ENCODE data around the gene CD300LD.

CD300LD gene

DNA sequence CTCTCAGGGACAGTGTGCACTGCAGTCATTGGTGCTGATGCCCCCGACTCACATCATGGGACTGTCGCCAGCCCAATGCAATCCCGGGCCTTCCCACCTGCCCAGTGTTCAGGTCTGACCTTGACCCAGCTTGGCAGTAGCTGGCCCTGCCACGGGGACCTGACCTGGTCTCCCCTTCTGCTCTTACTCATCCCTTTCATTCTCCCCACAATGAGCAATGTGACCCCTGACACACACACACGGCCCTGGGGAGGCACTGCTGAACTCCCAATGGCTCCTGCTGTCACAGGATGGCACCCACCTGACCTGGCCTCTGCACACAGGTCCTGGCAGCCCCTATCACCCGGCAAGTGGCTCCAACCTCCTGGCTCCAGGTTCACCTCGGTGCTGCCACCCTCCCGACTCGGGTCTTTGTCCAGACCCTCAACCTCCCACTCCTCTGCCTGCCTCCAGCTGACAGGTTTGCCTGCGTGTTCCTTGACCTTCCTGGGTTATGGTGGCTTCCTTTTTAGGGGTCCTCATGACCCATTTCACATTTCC lies 52.7 kb downstream of the CD300LD start:
- DNase-seq (ENCODE audit: insufficient read length, low spot score) (no peak), FAIRE-seq (no peak)
- no peak for TF ChIP-seq POLR2A (IDR thresholded peaks at IDR 0.05; ENCODE audit: low read depth, low read length)

DNA sequence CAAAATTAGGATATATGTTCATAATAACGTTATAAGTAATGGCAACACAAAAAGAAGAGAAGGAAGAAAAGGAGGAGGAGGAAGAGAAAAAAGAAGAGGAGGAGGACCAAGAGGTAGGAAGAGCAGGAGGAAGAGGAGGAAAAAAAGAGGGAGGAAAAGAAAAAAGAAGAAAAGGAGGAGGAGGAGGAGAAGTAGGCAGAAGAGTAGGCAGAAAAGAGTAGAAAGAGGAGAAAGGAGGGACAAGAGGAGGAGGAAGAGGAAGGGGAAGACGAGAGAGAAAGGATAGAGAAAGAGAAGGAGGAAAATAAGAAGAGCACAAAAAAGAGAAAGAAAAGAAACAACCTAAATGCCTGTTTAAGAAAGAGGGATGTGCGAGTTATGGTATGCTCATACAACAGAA lies 55.2 kb downstream of the CD300LD start:
- no peak for DNase-seq (ENCODE audit: insufficient read length, low spot score)
- TF ChIP-seq POLR2A (IDR thresholded peaks at IDR 0.05; ENCODE audit: low read depth, low read length): no peak
- FAIRE-seq: no peak

DNA sequence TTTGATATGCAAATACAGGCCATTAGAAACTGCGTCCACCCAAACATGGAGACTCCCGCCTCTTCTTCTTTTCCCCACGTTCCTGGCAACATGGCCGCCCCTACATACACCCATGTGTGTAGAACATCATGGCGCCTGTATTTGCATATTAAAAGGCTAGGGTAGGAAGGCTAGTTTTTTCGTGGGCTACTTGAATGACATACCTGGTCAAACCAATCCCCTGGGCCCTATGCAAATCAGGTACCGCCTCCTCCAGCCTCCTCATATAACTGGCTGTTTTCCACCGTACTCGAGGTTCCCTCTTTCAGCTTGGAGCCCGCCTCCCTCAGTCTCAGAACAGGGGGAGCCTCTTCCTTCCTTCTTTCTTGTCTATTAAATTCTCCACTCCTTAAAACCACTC lies 60.0 kb downstream of the CD300LD start:
- TF ChIP-seq POLR2A (IDR thresholded peaks at IDR 0.05; ENCODE audit: low read depth, low read length): no peak
- no peak for FAIRE-seq

DNA sequence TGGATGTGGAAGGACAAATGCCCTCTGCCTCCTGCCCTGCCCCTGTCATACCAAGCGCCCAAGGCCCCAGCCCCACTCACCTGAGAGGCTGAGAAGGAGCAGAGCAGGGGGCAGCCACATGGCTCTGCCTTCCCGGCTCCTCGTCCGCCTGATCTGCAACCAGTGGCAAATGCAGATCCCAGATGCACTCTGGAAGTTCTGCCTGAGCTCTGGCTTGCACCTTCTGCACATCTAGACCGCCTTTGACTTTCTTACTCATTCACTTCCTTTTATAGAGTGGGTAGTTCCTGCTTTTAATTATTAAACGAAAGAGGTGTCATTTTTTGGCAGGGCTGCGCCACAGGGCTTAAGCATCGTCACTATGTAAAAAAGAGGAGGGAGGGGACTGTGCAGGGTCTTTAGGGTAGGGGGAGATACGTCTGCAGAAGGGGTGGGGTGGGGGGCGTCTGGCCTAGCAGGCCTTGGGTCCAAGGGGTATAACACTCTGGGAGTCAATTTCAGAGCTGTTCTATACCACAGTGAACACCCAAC lies 60.8 kb downstream of the CD300LD start, which contains the start of gene CD300LB:
CD300LB (minus strand) TSS at position 245 of the 531 bp plus-strand sequence; CDS start at position 120, 125 bp downstream.
- DNase-seq (ENCODE audit: insufficient read length, low spot score): no peak
- FAIRE-seq: no peak
- TF ChIP-seq POLR2A (IDR thresholded peaks at IDR 0.05; ENCODE audit: low read depth, low read length): no peak

More for the DNA sequence above, 60.0 kb downstream of the CD300LD start:
- no peak for DNase-seq (ENCODE audit: insufficient read length, low spot score)

DNA sequence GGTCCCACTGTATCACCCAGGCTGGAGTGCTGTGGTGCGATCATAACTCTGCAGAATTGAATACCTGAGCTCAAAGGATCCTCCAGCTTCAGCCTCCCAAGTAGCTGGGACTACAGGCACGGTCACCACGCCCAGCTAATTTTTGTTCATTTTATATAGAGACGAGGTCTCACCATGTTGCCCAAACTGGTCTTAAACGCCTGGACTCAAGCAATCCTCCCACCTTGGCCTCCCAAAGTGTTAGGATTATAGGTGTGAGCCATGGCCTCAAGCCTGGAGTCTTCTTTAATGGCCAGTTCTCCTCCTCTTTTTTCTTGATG lies 61.3 kb downstream of the CD300LD start:
- no peak for TF ChIP-seq POLR2A (IDR thresholded peaks at IDR 0.05; ENCODE audit: low read depth, low read length)
- DNase-seq (ENCODE audit: insufficient read length, low spot score): no peak
- FAIRE-seq: no peak
